HG02973 (cell line): ENCODE results near the gene CALML5.

Experiments
- ATAC-seq: cut with Tn5 transposase; IDR thresholded peaks from one replicate; pipeline ENCODE4 v1.9.1; 2021; ENCODE audit warnings: moderate library complexity; ENCODE audit not compliant: unreplicated experiment

The CALML5 gene

GRCh38 chr10:5517546-5517945, 18.2 kb upstream of the CALML5 start:
- ATAC-seq = no peak

GRCh38 chr10:5515948-5516761, 16.8 kb upstream of the CALML5 start:
- no peak for ATAC-seq

- ATAC-seq = no peak
Observed at GRCh38 chr10:5514226-5514850, 15.0 kb upstream of the CALML5 start.

- ATAC-seq = no peak
Observed at GRCh38 chr10:5512881-5513612, 13.7 kb upstream of the CALML5 start.

- no peak for ATAC-seq
Observed at GRCh38 chr10:5512331-5512730, 13.0 kb upstream of the CALML5 start.

- no peak for ATAC-seq
Observed at GRCh38 chr10:5511885-5512280, 12.5 kb upstream of the CALML5 start.

- ATAC-seq = no peak
Observed at GRCh38 chr10:5511231-5511884, 12.0 kb upstream of the CALML5 start.

- no peak for ATAC-seq
Observed at GRCh38 chr10:5510281-5511072, 11.1 kb upstream of the CALML5 start.

- no peak for ATAC-seq
Observed at GRCh38 chr10:5509691-5510090, 10.3 kb upstream of the CALML5 start.

GRCh38 chr10:5509236-5509635, 9.9 kb upstream of the CALML5 start:
- ATAC-seq = no peak

- ATAC-seq = no peak
Observed at GRCh38 chr10:5508786-5509185, 9.4 kb upstream of the CALML5 start.

GRCh38 chr10:5508161-5508604, 8.8 kb upstream of the CALML5 start:
- ATAC-seq = no peak

GRCh38 chr10:5507649-5508131, 8.3 kb upstream of the CALML5 start:
- ATAC-seq = no peak

- no peak for ATAC-seq
Observed at GRCh38 chr10:5506751-5507648, 7.6 kb upstream of the CALML5 start.

GRCh38 chr10:5506246-5506645, 6.9 kb upstream of the CALML5 start:
- no peak for ATAC-seq

- no peak for ATAC-seq
Observed at GRCh38 chr10:5504146-5505072, 5.0 kb upstream of the CALML5 start.

- ATAC-seq = no peak
Observed at GRCh38 chr10:5503477-5503835, 4.1 kb upstream of the CALML5 start.
